Measurements from ENCODE around the gene BLOC1S5. TPM values are rescaled to one million over a fixed set of nuclear protein-coding genes. Genes with fewer than 3 reads are reported as not detected.

The BLOC1S5 gene
- total and polyA plus RNA-seq, 4 donors = 3.5 to 20.5 (median 6.6) TPM

DNA sequence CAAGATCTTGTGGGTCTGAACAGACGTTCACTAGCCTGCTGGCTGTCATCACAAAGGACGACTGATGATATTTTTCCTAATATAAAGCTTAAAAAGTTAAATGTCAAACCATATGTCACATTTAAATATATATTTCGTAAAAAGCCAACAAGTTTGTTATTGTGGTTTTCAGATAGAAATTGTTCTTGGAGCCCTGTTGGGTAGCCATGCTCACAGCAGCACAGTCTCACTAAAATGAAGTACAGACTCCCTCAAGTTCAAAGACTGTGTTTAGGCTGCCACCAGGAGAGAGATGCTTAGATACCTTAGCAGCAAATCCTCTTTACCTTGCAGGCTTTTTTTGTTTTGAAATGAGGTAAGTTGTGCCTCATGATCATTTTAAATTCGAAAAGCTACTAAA lies 20.4 kb upstream of the BLOC1S5 start:
- Histone ChIP-seq H3K27me3 (ENCODE audit: control insufficient read depth in 3 of 3, insufficient read depth in 3 of 3, low read length in 2 of 3) (no peaks in the 10 kb centered on the region), H3K4me3 (no peak overlapping the region), H3K27ac (ENCODE audit: low read depth in 1 of 2, low read length in 1 of 2) (no peak overlapping the region), H3K36me3 (ENCODE audit: control insufficient read depth in 4 of 4, insufficient read depth in 4 of 4, low read length in 4 of 4) (peaks cover 9 to 25% (median 18%) of the 10 kb centered on the region in 4 donors), H3K9ac (ENCODE audit: insufficient read depth in 1 of 2, low read length in 2 of 2) (no peak overlapping the region), H3K4me1 (ENCODE audit: control insufficient read depth in 5 of 5, insufficient read depth in 5 of 5, low read length in 5 of 5) (peaks cover 0 to 18% (median 0%) of the 10 kb centered on the region in 5 donors), H3K9me3 (ENCODE audit: control insufficient read depth in 4 of 4, insufficient read depth in 3 of 4, low read length in 3 of 4) (peaks cover 0 to 2% (median 0%) of the 10 kb centered on the region in 4 donors)
- ATAC-seq (ENCODE audit: insufficient read depth, low FRiP score) (no peak), DNase-seq (no peak)
- TF ChIP-seq, protein P1, sequence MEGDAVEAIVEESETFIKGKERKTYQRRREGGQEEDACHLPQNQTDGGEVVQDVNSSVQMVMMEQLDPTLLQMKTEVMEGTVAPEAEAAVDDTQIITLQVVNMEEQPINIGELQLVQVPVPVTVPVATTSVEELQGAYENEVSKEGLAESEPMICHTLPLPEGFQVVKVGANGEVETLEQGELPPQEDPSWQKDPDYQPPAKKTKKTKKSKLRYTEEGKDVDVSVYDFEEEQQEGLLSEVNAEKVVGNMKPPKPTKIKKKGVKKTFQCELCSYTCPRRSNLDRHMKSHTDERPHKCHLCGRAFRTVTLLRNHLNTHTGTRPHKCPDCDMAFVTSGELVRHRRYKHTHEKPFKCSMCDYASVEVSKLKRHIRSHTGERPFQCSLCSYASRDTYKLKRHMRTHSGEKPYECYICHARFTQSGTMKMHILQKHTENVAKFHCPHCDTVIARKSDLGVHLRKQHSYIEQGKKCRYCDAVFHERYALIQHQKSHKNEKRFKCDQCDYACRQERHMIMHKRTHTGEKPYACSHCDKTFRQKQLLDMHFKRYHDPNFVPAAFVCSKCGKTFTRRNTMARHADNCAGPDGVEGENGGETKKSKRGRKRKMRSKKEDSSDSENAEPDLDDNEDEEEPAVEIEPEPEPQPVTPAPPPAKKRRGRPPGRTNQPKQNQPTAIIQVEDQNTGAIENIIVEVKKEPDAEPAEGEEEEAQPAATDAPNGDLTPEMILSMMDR (IDR thresholded peaks at IDR 0.05; ENCODE audit: control extremely low read depth, extremely low read depth) = no peak
- WGBS, 2 donors = 67 to 96% methylated on average over 4 of the region's 4 CpGs

DNA sequence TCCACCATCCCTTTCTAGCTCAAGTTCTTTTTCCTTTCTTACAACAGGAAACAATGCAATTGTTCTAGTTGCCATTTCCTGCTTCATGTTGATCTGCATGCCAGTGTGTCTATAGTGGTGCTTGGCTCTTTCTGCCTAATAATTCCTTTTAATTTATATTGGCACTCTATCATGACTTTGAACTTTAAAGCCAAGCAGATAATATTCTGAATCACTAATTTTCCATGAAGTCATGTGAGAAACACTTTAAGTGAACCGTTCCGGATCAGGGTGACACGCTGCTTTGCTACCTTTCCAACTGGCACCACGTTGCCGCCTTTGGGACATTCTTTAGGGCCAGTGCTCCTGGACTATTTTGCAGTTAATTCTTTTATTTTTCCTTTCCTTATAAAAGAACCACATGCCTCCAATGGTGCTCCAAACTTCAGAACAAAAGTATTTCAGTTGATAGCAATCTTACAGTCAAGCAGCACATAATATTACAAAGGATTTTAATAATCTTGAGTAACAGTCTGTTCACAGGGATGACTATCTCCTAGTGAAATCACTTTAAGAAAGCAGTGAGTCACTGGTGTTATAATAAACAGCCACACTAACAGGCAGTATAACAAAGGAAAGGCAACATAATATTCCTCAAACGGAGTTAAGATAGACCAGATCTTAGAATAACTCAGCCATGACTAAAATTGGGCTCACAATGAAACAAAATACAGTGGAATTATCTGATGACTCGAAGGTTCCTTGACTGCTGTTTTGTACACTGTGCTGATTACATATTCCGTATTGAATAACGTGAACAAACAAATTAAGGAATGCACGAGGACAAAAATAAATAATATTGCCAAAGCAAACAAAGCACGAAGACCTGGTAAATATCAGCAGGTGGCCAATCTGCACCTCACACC lies 19.0 kb upstream of the BLOC1S5 start:
- H3K27me3 ChIP-seq (ENCODE audit: control insufficient read depth in 3 of 3, insufficient read depth in 3 of 3, low read length in 2 of 3) = no peaks in the 10 kb centered on the region
- H3K9ac ChIP-seq (ENCODE audit: insufficient read depth in 1 of 2, low read length in 2 of 2) = no peak overlapping the region
- H3K4me3 ChIP-seq = no peak overlapping the region
- WGBS, 2 donors = 65 to 73% methylated on average over 11 of the region's 11 CpGs
- DNase-seq = no peak
- peak overlapping the region; percentile 12 to 22 for H3K27ac ChIP-seq (ENCODE audit: low read depth in 1 of 2, low read length in 1 of 2)
- peaks cover 2 to 12% (median 8%) of the 10 kb centered on the region in 4 donors for H3K36me3 ChIP-seq (ENCODE audit: control insufficient read depth in 4 of 4, insufficient read depth in 4 of 4, low read length in 4 of 4)
- TF ChIP-seq, protein P1 (IDR thresholded peaks at IDR 0.05; ENCODE audit: control extremely low read depth, extremely low read depth) = no peak
- no peaks in the 10 kb centered on the region for H3K9me3 ChIP-seq (ENCODE audit: control insufficient read depth in 4 of 4, insufficient read depth in 3 of 4, low read length in 3 of 4)
- peaks cover 0 to 18% (median 0%) of the 10 kb centered on the region in 5 donors for H3K4me1 ChIP-seq (ENCODE audit: control insufficient read depth in 5 of 5, insufficient read depth in 5 of 5, low read length in 5 of 5)
- peak; percentile 53 for ATAC-seq (ENCODE audit: insufficient read depth, low FRiP score)

DNA sequence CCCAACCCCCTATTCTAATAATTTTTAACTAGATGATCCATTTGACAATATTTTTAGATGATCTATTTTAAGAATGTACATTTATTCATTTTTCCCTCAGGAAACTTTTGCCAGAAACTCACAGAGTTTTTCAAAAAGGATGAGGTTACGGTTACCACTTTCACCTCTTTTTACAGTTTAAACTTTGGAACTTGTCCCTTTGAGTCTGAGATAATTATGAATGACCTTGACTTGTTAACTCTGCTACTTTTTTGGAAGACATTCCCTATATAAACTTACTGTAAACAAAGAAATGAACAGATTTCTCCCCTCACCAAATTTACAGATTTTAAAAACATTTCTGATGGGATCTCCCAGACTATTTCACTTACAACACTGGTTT lies 18.4 kb upstream of the BLOC1S5 start:
- Histone ChIP-seq H3K27me3 (ENCODE audit: control insufficient read depth in 3 of 3, insufficient read depth in 3 of 3, low read length in 2 of 3) (no peaks in the 10 kb centered on the region), H3K9ac (ENCODE audit: insufficient read depth in 1 of 2, low read length in 2 of 2) (no peak overlapping the region), H3K27ac (ENCODE audit: low read depth in 1 of 2, low read length in 1 of 2) (peak overlapping the region in 1 of 2 donors; percentile 12), H3K36me3 (ENCODE audit: control insufficient read depth in 4 of 4, insufficient read depth in 4 of 4, low read length in 4 of 4) (peaks cover under 1 to 8% (median 4%) of the 10 kb centered on the region in 4 donors), H3K4me1 (ENCODE audit: control insufficient read depth in 5 of 5, insufficient read depth in 5 of 5, low read length in 5 of 5) (peaks cover 0 to 18% (median 0%) of the 10 kb centered on the region in 5 donors), H3K4me3 (no peak overlapping the region), H3K9me3 (ENCODE audit: control insufficient read depth in 4 of 4, insufficient read depth in 3 of 4, low read length in 3 of 4) (no peaks in the 10 kb centered on the region)
- DNase-seq (no peak), ATAC-seq (ENCODE audit: insufficient read depth, low FRiP score) (no peak)
- TF ChIP-seq, protein P1 (IDR thresholded peaks at IDR 0.05; ENCODE audit: control extremely low read depth, extremely low read depth) = no peak
- WGBS, 2 donors = 88 to 96% methylated on average over 1 of the region's 1 CpG
